Stimulated activated CD8-positive, alpha-beta memory T cell treated with anti-CD3 and anti-CD28 coated beads, Interleukin-7, amount 100 ng/mL, for 1 hour (primary cell): ENCODE measurements around the gene LYPD1.

Source experiments
- DNase-seq, 2 donors: peaks; one replicate each; pipeline ENCODE4 v3.0.0-alpha.2; 2020; ENCODE audit warnings: low read depth in 2 of 2

The LYPD1 gene

GRCh38 chr2:132595186-132595585 is 74.8 kb downstream of the LYPD1 start:
- DNase-seq, result no peak
